ENCODE results near the gene GALNT13.

GALNT13 gene

GRCh38 chr2:154350911-154351310 lies 479.2 kb downstream of the GALNT13 start:
- DNase-seq: no peak
- Histone ChIP-seq H3K9me3 (replicated peaks; ENCODE audit: insufficient read depth, low read length) (no peaks in the 10 kb centered on the region), H3K4me3 (ENCODE audit: low read length) (no peak overlapping the region)

GRCh38 chr2:154361276-154361675 lies 489.6 kb downstream of the GALNT13 start:
- Histone ChIP-seq H3K9ac (ENCODE audit: low read length) (no peak overlapping the region), H3K4me1 (ENCODE audit: low read length) (no peaks in the 10 kb centered on the region), H3K27ac (ENCODE audit: low read length) (no peak overlapping the region), H3K9me3 (replicated peaks; ENCODE audit: insufficient read depth, low read length) (no peaks in the 10 kb centered on the region), H3K27me3 (replicated peaks; ENCODE audit: insufficient read depth, low read length) (no peaks in the 10 kb centered on the region), H4K20me1 (ENCODE audit: insufficient read depth, low read length) (no peaks in the 10 kb centered on the region), H3K36me3 (replicated peaks; ENCODE audit: insufficient read depth, low read length) (no peaks in the 10 kb centered on the region), H3K4me2 (ENCODE audit: low read depth, low read length) (no peak overlapping the region), H3K9me2 (replicated peaks; ENCODE audit: insufficient read depth, low read length) (no peaks in the 10 kb centered on the region), H2AFZ (ENCODE audit: low read length) (no peak overlapping the region), H3F3A (ENCODE audit: insufficient read depth, low read length) (no peaks in the 10 kb centered on the region), H3K79me2 (ENCODE audit: low read length) (no peaks in the 10 kb centered on the region), H3K4me3 (ENCODE audit: low read length) (no peak overlapping the region)
- DNase-seq: no peak
- TF ChIP-seq EZH2phosphoT487 (IDR thresholded peaks at IDR 0.05; ENCODE audit: low read length): no peak
- TF ChIP-seq EZH2 (optimal IDR thresholded peaks at IDR 0.05; ENCODE audit: low read depth, low read length): no peak
- TF ChIP-seq CTCF (IDR thresholded peaks at IDR 0.05; ENCODE audit: low read length): no peak

More at GRCh38 chr2:154350911-154351310, 479.2 kb downstream of the GALNT13 start:
- Histone ChIP-seq H3F3A (ENCODE audit: insufficient read depth, low read length) (no peaks in the 10 kb centered on the region), H3K4me2 (ENCODE audit: low read depth, low read length) (no peak overlapping the region), H3K27me3 (replicated peaks; ENCODE audit: insufficient read depth, low read length) (no peaks in the 10 kb centered on the region), H3K27ac (ENCODE audit: low read length) (no peak overlapping the region), H3K9me2 (replicated peaks; ENCODE audit: insufficient read depth, low read length) (no peaks in the 10 kb centered on the region), H3K9ac (ENCODE audit: low read length) (no peak overlapping the region), H3K79me2 (ENCODE audit: low read length) (no peaks in the 10 kb centered on the region), H2AFZ (ENCODE audit: low read length) (no peak overlapping the region), H3K4me1 (ENCODE audit: low read length) (no peaks in the 10 kb centered on the region), H4K20me1 (ENCODE audit: insufficient read depth, low read length) (no peaks in the 10 kb centered on the region), H3K36me3 (replicated peaks; ENCODE audit: insufficient read depth, low read length) (no peaks in the 10 kb centered on the region)
- TF ChIP-seq EZH2 (optimal IDR thresholded peaks at IDR 0.05; ENCODE audit: low read depth, low read length): no peak
- no peak for TF ChIP-seq EZH2phosphoT487 (IDR thresholded peaks at IDR 0.05; ENCODE audit: low read length)
- TF ChIP-seq CTCF (IDR thresholded peaks at IDR 0.05; ENCODE audit: low read length): no peak

GRCh38 chr2:154368153-154368552 lies 496.4 kb downstream of the GALNT13 start:
- Histone ChIP-seq H3K36me3 (replicated peaks; ENCODE audit: insufficient read depth, low read length) (no peaks in the 10 kb centered on the region), H3K4me3 (ENCODE audit: low read length) (no peak overlapping the region), H3K27ac (ENCODE audit: low read length) (no peak overlapping the region), H3K4me1 (ENCODE audit: low read length) (no peaks in the 10 kb centered on the region), H2AFZ (ENCODE audit: low read length) (no peak overlapping the region), H3K9me3 (replicated peaks; ENCODE audit: insufficient read depth, low read length) (no peaks in the 10 kb centered on the region), H3K4me2 (ENCODE audit: low read depth, low read length) (no peak overlapping the region), H3K79me2 (ENCODE audit: low read length) (no peaks in the 10 kb centered on the region), H4K20me1 (ENCODE audit: insufficient read depth, low read length) (no peaks in the 10 kb centered on the region), H3K9ac (ENCODE audit: low read length) (no peak overlapping the region), H3F3A (ENCODE audit: insufficient read depth, low read length) (no peaks in the 10 kb centered on the region), H3K9me2 (replicated peaks; ENCODE audit: insufficient read depth, low read length) (no peaks in the 10 kb centered on the region), H3K27me3 (replicated peaks; ENCODE audit: insufficient read depth, low read length) (no peaks in the 10 kb centered on the region)
- TF ChIP-seq EZH2phosphoT487 (IDR thresholded peaks at IDR 0.05; ENCODE audit: low read length) (no peak), CTCF (IDR thresholded peaks at IDR 0.05; ENCODE audit: low read length) (no peak), EZH2 (optimal IDR thresholded peaks at IDR 0.05; ENCODE audit: low read depth, low read length) (no peak)
- DNase-seq: no peak

Measured in MM.1S (cell line).